Activated naive CD8-positive, alpha-beta T cell treated with anti-CD3 and anti-CD28 coated beads, Interleukin-2, amount 10 ng/mL, durations not matched to agents 7 days and 5 days (primary cell): ENCODE data around the gene TIAM1. TPM values are rescaled to one million over a fixed set of nuclear protein-coding genes. Genes with fewer than 3 reads are reported as not detected.

ENCODE experiments used
- ATAC-seq: fragments of 150-1000 bp; cut with Tn5 transposase; one replicate; pipeline ENCODE4 v1.10.0; 2021; ENCODE audit warnings: low read depth, moderate library complexity
- POLR2A ChIA-PET: fragments of 350-600 bp; sonication (Branson Sonifier 250); formaldehyde crosslinking; loops from one replicate; lab custom pipeline; 2021; ENCODE audit warnings: antibody characterized with exemption; lab: Charles Lee
- DNase-seq: peaks from one replicate; pipeline ENCODE4 v3.0.0; 2021
- H3K27ac Mint-ChIP-seq: one replicate; pipeline ENCODE4 v1.8.0; 2022; ENCODE audit warnings: mild to moderate bottlenecking, mixed read lengths
- H3K27me3 Mint-ChIP-seq: one replicate; pipeline ENCODE4 v1.8.0; 2022; ENCODE audit warnings: mild to moderate bottlenecking, moderate library complexity, mixed read lengths
- H3K36me3 Mint-ChIP-seq: one replicate; pipeline ENCODE4 v1.8.0; 2021; ENCODE audit warnings: mild to moderate bottlenecking, mixed read lengths
- H3K4me1 Mint-ChIP-seq: one replicate; pipeline ENCODE4 v1.8.0; 2021; ENCODE audit warnings: mixed read lengths
- H3K4me3 Mint-ChIP-seq: one replicate; pipeline ENCODE4 v1.8.0; 2022; ENCODE audit warnings: mild to moderate bottlenecking, moderate library complexity, mixed read lengths
- H3K9me3 Mint-ChIP-seq: one replicate; pipeline ENCODE4 v1.8.0; 2021; ENCODE audit warnings: mixed read lengths
- total RNA-seq, 2 experiments: library from RNA; stranded (reverse); gene quantifications; one replicate each; pipeline ENCODE4 v1.2.3, GENCODE V29; 2021

TIAM1 gene
- total RNA-seq, 2 experiments from 2014 or later = 21.8 to 23.7 TPM

GRCh38 chr21:31265366-31266013 is 78.6 kb downstream of the TIAM1 start:
- POLR2A ChIA-PET = no interaction called here
- Mint-ChIP-seq H3K27me3 (no peaks in the 10 kb centered on the region), H3K4me3 (peak overlapping the region; percentile 54), H3K36me3 (peaks cover 16% of the 10 kb centered on the region), H3K27ac (no peak overlapping the region), H3K4me1 (peaks cover 22% of the 10 kb centered on the region), H3K9me3 (no peaks in the 10 kb centered on the region)
- ATAC-seq = no peak
- DNase-seq = no peak

- H3K27me3 Mint-ChIP-seq = no peaks in the 10 kb centered on the region
- POLR2A ChIA-PET = no interaction called here
Measured at GRCh38 chr21:31264574-31264973, 79.5 kb downstream of the TIAM1 start.

DNA sequence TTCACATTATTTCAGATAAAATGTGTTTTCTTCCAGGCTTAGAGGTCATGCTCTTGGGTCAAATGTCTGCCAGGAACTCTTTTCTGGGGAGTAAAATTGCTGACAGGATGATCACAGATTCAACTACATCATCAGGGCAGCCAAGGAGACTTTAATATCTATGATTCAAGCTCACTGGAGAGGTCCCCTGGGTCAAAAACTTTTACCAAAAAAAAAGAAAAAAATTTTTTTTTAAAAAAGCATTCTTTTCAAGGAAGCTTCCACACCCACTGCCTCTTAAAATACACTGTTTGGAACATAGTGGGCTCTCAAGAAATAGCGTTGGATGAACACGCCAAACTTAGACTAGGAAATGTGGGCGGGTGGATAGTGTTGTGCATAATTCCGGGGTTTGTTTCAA is 81.3 kb downstream of the TIAM1 start:
- Mint-ChIP-seq H3K4me3 (no peak overlapping the region), H3K4me1 (peaks cover 14% of the 10 kb centered on the region), H3K9me3 (no peaks in the 10 kb centered on the region), H3K27ac (no peak overlapping the region), H3K27me3 (no peaks in the 10 kb centered on the region), H3K36me3 (peaks cover 13% of the 10 kb centered on the region)
- POLR2A ChIA-PET = no interaction called here
- ATAC-seq (no peak), DNase-seq (no peak)

More at GRCh38 chr21:31264574-31264973, 79.5 kb downstream of the TIAM1 start:
- H3K27ac Mint-ChIP-seq = no peak overlapping the region
- DNase-seq = no peak
- no peak for ATAC-seq
- no peak overlapping the region for H3K4me3 Mint-ChIP-seq
- peaks cover 22% of the 10 kb centered on the region for H3K4me1 Mint-ChIP-seq
- H3K9me3 Mint-ChIP-seq = no peaks in the 10 kb centered on the region
- peaks cover 15% of the 10 kb centered on the region for H3K36me3 Mint-ChIP-seq

DNA sequence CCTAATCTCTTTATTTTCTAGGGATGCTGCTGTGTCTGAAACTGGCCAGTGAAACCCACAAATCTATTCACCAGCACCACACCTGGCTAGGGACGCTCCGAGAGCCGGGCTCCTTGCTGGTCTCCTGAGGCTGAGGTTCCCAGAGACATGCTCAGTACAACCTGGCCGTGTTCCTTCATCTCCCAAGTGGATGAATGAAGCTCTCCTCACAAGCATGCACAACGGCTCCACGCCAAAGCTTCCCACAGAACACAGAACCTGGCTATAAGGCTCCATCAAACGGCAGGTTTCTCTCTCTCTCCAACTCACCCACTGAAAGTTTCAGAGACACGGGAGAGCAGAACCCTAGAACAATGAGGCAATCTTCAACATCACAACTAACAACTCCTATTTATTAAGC is 82.3 kb downstream of the TIAM1 start:
- Mint-ChIP-seq H3K4me3 (no peak overlapping the region), H3K36me3 (peaks cover 12% of the 10 kb centered on the region), H3K27ac (no peak overlapping the region), H3K4me1 (peaks cover 11% of the 10 kb centered on the region), H3K9me3 (no peaks in the 10 kb centered on the region), H3K27me3 (peaks cover 2% of the 10 kb centered on the region)
- POLR2A ChIA-PET = no interaction called here
- ATAC-seq (no peak), DNase-seq (no peak)

DNA sequence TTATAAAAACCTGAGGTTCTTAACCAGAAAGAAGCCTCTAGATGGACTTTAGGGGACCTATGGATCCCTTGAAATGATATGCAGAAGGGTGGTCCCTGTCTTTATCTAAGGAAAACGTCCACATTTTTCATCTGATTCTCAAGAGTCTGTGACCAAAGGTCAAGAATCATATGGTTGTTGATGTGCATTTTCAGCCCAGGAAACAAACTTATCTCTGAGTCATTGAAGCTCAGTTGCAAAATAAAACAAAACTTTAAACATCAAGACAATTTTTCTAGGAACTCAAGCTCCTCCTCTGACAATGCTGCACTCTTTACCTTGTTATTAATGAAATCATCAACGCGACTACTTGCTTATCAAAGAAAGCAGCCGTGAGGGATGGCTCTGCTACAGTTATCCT is 83.3 kb downstream of the TIAM1 start:
- POLR2A ChIA-PET = no interaction called here
- Mint-ChIP-seq H3K27me3 (peaks cover 2% of the 10 kb centered on the region), H3K36me3 (peaks cover 5% of the 10 kb centered on the region), H3K27ac (no peak overlapping the region), H3K4me1 (peaks cover 5% of the 10 kb centered on the region), H3K9me3 (no peaks in the 10 kb centered on the region), H3K4me3 (no peak overlapping the region)
- no peak for ATAC-seq
- DNase-seq = no peak

DNA sequence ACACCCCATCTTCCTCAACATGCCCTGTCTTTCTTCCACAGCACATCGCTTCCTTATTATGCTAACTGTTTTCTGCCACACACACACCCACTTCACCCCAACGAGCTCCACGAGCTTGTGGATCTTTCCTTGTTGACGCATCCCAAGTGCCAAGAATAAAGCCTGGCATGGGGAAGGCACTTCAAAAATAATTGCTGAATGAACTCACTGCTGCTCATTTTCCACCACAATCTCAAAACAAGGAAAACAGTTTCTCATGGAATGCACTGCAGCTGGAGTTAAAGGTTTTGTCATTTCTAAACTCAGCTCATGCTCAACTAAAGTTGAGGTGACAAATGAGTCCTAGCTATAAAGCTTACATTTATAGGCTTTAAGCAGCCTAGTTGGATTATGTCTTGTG is 86.0 kb downstream of the TIAM1 start:
- Mint-ChIP-seq H3K4me1 (peaks cover 1% of the 10 kb centered on the region), H3K27ac (no peak overlapping the region), H3K9me3 (no peaks in the 10 kb centered on the region), H3K4me3 (no peak overlapping the region), H3K27me3 (peaks cover 2% of the 10 kb centered on the region), H3K36me3 (peaks cover 2% of the 10 kb centered on the region)
- POLR2A ChIA-PET = interaction anchor here (0.7 kb wide), 1 partner anchor 301 kb away, joined by 8 read pairs; no protein-coding TSS in a partner anchor
- ATAC-seq = no peak
- DNase-seq = no peak

GRCh38 chr21:31257265-31257664 is 86.8 kb downstream of the TIAM1 start:
- POLR2A ChIA-PET = no interaction called here
- DNase-seq (no peak), ATAC-seq (no peak)
- Mint-ChIP-seq H3K4me3 (no peak overlapping the region), H3K9me3 (no peaks in the 10 kb centered on the region), H3K27ac (no peak overlapping the region), H3K36me3 (peaks cover 2% of the 10 kb centered on the region), H3K4me1 (peaks cover 1% of the 10 kb centered on the region), H3K27me3 (peaks cover 2% of the 10 kb centered on the region)

DNA sequence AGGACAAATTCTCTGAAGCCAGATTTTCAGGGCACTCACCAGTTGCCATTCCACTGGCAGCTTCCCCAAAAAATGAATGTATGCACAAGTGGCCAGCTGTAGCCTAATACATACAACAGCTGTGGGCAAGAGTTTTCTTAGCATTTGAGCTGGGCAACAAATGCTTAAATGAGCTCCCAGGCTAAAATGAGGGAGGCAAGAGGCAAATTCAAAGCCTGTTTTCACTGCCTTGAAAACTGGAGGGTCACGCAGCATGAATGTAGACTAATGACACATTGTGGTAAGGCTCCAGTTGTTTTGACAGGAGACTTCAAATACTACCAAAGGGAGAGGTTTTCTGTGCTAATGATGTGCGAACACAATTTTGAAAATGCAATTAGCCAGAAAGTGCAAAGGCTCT is 88.2 kb downstream of the TIAM1 start:
- peaks cover 4% of the 10 kb centered on the region for H3K36me3 Mint-ChIP-seq
- no peak overlapping the region for H3K4me3 Mint-ChIP-seq
- POLR2A ChIA-PET = no interaction called here
- ATAC-seq (no peak), DNase-seq (no peak)
- H3K27ac Mint-ChIP-seq = no peak overlapping the region
- H3K27me3 Mint-ChIP-seq = peaks cover 2% of the 10 kb centered on the region
- H3K9me3 Mint-ChIP-seq = no peaks in the 10 kb centered on the region
- no peaks in the 10 kb centered on the region for H3K4me1 Mint-ChIP-seq

GRCh38 chr21:31255036-31255435 is 89.0 kb downstream of the TIAM1 start:
- H3K4me1 Mint-ChIP-seq = no peaks in the 10 kb centered on the region

DNA sequence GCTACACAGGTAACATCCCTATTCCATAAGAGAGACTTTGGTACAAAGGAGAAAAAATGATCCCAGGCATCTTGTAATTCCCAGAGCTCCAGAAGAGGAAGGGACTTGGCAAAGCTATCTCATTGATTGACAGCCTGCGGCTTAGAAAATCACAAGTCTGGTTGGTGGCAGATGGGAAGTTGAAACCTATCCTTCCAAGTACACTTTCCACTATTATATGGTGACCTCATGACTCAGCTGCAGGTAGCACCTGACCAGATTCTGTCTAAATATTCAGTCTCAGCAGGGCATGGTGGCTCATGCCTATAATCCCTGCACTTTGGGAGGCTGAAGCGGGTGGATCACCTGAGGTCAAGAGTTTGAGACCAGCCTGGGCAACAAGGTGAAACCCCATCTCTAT is 89.9 kb downstream of the TIAM1 start:
- Mint-ChIP-seq H3K4me1 (no peaks in the 10 kb centered on the region), H3K27ac (no peak overlapping the region), H3K36me3 (peaks cover 4% of the 10 kb centered on the region), H3K27me3 (peaks cover 2% of the 10 kb centered on the region), H3K4me3 (no peak overlapping the region), H3K9me3 (no peaks in the 10 kb centered on the region)
- POLR2A ChIA-PET = no interaction called here
- no peak for DNase-seq
- no peak for ATAC-seq

More at GRCh38 chr21:31255036-31255435, 89.0 kb downstream of the TIAM1 start:
- H3K27ac Mint-ChIP-seq = no peak overlapping the region
- peaks cover 4% of the 10 kb centered on the region for H3K36me3 Mint-ChIP-seq
- ATAC-seq (no peak), DNase-seq (no peak)
- no peak overlapping the region for H3K4me3 Mint-ChIP-seq
- POLR2A ChIA-PET = no interaction called here
- no peaks in the 10 kb centered on the region for H3K9me3 Mint-ChIP-seq
- H3K27me3 Mint-ChIP-seq = peaks cover 2% of the 10 kb centered on the region

DNA sequence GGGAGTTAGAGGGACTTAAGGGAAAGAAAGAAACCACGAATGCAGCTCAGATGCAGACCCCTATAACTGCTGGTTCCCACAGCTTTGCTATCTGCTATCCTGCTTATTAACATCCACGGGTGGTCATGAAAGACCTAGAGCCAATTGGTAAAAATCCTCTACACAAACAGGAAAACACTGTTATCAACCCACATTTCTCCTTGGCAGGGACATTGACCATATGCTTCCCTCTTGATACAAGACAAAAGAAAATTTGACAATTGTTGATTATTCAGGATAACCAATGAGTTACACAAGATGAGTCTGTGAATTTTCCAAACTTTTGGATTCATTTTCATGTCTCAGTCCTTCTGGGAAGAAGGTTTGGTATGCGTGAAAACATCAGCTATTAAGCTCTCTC is 90.4 kb downstream of the TIAM1 start:
- Mint-ChIP-seq H3K4me3 (no peak overlapping the region), H3K36me3 (peaks cover 8% of the 10 kb centered on the region), H3K27ac (no peak overlapping the region), H3K27me3 (peaks cover 2% of the 10 kb centered on the region), H3K4me1 (no peaks in the 10 kb centered on the region), H3K9me3 (no peaks in the 10 kb centered on the region)
- no peak for DNase-seq
- ATAC-seq = no peak
- POLR2A ChIA-PET = no interaction called here

DNA sequence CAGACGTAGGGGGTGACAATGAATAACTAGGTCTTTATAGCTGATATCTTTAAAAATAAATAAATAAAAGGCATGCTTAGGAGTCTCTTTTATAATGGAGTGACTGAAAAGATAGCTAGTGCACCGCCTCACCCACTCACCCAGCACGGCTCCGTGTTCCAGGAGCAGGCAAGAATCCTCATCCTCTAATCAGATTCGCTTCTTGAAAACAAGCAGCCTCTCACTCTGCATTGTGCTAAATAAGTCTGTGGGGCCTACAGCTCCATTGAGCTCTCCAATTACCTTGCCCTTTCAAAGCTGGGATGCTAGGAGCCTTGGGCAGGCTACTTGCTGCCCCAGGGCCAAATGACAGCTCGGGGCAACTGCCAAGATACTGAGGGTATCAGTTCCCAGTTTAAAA is 91.5 kb downstream of the TIAM1 start:
- H3K4me3 Mint-ChIP-seq = no peak overlapping the region
- H3K9me3 Mint-ChIP-seq = no peaks in the 10 kb centered on the region
- no peaks in the 10 kb centered on the region for H3K4me1 Mint-ChIP-seq
- no peak overlapping the region for H3K27ac Mint-ChIP-seq
- peaks cover 8% of the 10 kb centered on the region for H3K36me3 Mint-ChIP-seq
- DNase-seq (no peak), ATAC-seq (no peak)
- POLR2A ChIA-PET = no interaction called here
- peaks cover 2% of the 10 kb centered on the region for H3K27me3 Mint-ChIP-seq

- POLR2A ChIA-PET = interaction anchor here (0.6 kb wide), 1 partner anchor 267 kb away, joined by 3 read pairs; no protein-coding TSS in a partner anchor
- no peaks in the 10 kb centered on the region for H3K4me1 Mint-ChIP-seq
- H3K4me3 Mint-ChIP-seq = no peak overlapping the region
- H3K27me3 Mint-ChIP-seq = no peaks in the 10 kb centered on the region
- ATAC-seq (no peak), DNase-seq (no peak)
- H3K27ac Mint-ChIP-seq = no peak overlapping the region
- no peaks in the 10 kb centered on the region for H3K9me3 Mint-ChIP-seq
- peaks cover 8% of the 10 kb centered on the region for H3K36me3 Mint-ChIP-seq
Measured at GRCh38 chr21:31252091-31252490, 92.0 kb downstream of the TIAM1 start.

GRCh38 chr21:31251686-31252085 is 92.4 kb downstream of the TIAM1 start:
- H3K4me3 Mint-ChIP-seq = no peak overlapping the region
- POLR2A ChIA-PET = interaction anchor here (0.6 kb wide), 1 partner anchor 267 kb away, joined by 3 read pairs; no protein-coding TSS in a partner anchor
- no peak for ATAC-seq
- H3K36me3 Mint-ChIP-seq = peaks cover 8% of the 10 kb centered on the region
- no peak for DNase-seq
- H3K4me1 Mint-ChIP-seq = no peaks in the 10 kb centered on the region
- no peaks in the 10 kb centered on the region for H3K27me3 Mint-ChIP-seq
- no peaks in the 10 kb centered on the region for H3K9me3 Mint-ChIP-seq
- H3K27ac Mint-ChIP-seq = no peak overlapping the region
